Prostate gland (tissue), 2 donors: Measurements from ENCODE around the gene TAF9B.
"Not testable (repeated sequence)": the region's sequence is repeated elsewhere in the genome, so short reads cannot be mapped to it uniquely, and the experiment has no call there.

Experiments used
- CTCF ChIP-seq, 4 experiments: fragments of 200-600 bp in 2 of 4; fragments of 450-650 bp in 2 of 4; sonication (generic) in 2 of 4; IDR thresholded peaks; 1 replicate in 3 of 4; 2 replicates in 1 of 4; pipeline ENCODE4 v1.5.1; 2016 to 2019; ENCODE audit warnings: antibody characterized with exemption in 4 of 4, mild to moderate bottlenecking in 2 of 4, moderate library complexity in 2 of 4
- POLR2A ChIP-seq: fragments of 450-650 bp; IDR thresholded peaks from one replicate; pipeline ENCODE4 v1.6.1; 2016; ENCODE audit warnings: antibody characterized with exemption, mild to moderate bottlenecking

- not testable (repeated sequence) for TF ChIP-seq CTCF (IDR thresholded peaks at IDR 0.05); POLR2A
These were observed 13.7 kb downstream of the TAF9B start for GRCh38 chrX:78125781-78126180.
